Effector CD8-positive, alpha-beta T cell (primary cell): ENCODE data around the gene KIF25.

Experiments used
- DNase-seq: peaks from one replicate; lab custom pipeline; 2025; lab: John Stamatoyannopoulos, UW

Gene KIF25

GRCh38 chr6:168050881-168051586, 53.6 kb downstream of the KIF25 start:
- DNase-seq: no peak

- DNase-seq: no peak
Measured at GRCh38 chr6:168051648-168052047, 54.2 kb downstream of the KIF25 start.

DNA sequence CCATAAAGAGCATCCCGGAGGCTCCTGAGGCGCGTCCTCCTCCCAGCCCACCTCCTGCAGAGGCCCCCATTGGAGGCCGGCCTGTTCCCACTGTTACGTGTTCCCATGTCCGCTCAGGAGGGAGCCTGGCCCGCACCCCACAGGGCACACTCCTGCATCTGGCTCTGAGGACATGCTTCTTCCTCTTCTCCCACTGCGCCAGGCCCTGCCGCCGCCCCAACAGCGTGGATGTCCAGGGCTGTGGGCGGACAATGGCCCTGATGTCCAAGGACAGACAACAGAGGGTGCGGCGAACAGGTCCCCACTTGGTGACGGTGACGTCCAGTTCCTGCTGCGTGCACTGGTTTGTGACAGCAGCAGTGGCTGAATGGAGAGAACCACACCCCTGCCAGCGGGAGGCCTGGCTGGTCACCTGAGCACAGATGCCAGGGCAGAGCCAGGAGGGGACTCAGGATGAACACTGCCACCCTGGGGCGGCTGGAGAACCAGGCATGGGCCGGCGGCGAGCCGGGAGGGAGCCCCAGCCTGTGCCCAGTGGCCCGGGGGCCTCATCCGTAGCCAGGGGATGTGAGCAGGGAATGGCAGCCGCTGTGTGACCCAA, 54.9 kb downstream of the KIF25 start:
- no peak for DNase-seq

DNA sequence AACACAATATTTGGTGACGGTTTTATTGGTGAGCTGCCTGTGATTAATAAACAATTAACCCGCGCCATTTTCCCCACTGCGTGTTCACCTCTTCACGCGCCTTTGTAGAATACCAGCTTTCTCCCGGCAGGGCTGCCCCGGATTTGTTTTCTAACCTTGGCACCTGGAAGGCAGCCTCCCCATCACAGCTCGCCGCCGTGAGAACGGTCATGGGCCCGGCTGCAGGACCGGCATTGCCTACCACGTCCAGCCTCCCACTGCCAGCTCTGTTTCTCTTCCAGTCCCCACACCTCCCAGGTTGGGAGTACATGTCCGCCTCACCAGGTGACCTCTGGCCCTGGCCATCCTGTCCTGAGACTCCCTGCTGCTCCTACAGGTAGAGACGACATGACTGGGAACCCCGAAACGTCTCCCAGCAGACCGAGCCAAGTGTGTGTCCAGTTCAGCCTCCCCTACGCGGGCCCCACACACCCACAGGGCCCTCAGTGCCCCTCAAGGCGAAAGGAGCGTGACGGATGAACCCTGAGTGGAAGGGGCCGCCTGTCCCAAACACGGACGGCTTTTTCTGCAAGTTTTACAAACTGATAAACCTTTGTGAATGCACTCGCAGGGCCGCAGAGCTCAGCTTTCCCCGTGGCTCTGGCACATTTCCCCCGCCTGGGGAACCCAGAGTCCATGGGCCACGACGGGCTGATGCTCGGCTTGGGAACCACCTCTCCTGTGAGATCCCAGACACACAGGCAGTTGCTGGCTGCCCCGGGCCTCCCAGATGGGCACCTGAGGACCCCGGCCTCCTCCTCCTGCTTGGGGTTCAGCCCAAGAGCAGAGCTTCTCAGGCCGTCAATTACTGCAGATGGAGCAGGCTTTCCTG, 55.9 kb downstream of the KIF25 start:
- no peak for DNase-seq

DNA sequence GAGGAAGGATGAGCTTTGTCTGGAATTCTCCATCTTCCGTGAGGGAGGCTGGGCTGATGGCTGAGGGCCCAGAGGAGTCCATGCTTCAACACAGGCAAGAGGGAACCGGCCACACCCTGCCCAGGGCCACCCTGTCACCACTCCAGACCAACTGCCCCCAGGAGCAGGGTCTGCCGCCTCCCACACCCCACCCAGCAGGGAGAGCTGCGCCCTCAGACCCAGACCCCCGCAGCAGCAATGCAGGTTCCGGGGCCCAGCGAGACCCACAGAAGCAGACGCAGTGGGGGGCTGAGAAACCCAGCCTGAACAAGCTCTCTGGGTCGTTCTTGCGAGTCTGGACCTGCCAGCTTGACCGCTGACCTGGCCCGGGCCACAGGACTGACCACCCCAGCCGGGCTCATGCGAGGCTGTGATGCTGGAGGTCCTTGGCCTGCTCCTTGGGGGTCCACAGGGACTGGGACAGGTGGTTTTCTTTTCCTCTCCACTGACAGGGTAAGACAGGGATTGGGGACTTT, 56.5 kb downstream of the KIF25 start:
- DNase-seq: no peak

DNA sequence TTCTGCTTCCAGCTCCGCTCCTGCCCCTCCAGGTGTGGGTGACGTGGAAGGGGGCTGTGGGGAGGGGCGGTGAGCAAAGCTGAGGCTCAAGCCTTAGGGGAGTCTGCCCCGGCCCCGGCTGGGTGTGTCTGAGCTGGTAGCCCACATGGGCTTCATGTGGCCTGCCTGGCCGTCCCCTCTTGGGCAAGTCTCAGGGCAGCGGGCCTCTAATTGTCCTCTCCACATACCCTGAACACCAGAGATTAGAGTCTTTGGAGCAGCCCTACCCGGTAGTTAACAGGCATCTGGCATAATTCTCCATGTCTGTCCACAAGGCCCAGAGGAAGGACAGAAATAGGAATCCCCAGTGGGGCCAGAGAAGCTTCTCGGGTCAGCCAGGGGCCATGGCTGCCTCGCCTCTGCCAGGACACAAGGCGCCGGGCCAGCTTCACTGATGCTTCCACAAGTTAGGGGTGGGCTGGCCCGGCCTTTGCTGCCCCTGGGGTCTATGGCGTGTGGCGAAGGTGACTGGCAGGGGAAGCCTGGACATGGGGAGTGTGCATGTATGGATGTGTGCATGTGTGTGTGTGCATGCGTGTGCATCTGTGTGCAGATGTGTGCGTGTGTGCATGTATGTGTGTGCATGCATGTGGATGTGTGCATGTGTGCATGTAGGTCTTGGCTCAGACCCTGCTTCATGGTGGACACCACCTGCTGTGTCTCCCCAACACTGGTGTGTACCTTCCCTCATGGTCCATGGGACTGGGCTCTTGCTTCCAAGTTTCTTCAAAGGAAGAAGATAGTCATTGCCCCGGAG, 57.5 kb downstream of the KIF25 start:
- DNase-seq: no peak

DNA sequence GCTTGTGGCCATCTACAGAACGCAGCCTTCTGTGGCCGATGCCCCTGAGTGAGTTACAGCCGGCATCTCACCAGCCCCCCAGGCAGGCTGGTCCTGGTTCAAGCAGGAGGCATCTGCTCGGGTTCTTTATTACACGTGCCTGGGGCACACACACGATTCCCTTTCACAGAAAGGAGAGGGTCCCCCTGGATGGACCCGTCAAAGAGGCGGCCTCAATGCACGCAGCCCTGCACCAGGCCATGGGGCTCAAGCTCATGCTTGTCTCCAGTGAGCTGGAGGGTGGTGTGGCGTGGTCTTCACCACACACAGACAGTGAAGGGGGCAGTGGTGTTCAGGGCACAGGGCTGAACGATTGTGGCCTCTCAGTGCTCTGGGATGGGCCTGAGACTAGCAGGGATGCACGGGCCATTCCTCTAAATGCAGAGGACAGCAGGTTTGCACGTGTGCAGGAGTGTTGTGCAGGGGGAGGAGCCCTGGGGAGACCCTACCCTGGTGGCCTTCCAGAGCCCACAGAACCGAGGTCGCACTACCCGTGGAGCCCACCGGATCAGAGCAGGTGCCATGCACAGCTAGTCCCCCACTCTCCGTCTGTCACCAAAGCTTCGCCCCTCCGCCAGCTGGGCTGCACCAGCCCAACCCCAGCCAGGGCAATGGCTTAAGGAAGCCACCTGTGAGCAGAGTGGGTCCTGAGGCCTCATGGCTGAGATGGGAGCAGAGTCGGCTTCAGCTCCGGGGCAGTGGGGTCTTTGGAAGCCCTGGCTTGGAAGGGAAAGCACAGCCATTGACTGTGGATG, 58.4 kb downstream of the KIF25 start:
- DNase-seq: no peak

DNA sequence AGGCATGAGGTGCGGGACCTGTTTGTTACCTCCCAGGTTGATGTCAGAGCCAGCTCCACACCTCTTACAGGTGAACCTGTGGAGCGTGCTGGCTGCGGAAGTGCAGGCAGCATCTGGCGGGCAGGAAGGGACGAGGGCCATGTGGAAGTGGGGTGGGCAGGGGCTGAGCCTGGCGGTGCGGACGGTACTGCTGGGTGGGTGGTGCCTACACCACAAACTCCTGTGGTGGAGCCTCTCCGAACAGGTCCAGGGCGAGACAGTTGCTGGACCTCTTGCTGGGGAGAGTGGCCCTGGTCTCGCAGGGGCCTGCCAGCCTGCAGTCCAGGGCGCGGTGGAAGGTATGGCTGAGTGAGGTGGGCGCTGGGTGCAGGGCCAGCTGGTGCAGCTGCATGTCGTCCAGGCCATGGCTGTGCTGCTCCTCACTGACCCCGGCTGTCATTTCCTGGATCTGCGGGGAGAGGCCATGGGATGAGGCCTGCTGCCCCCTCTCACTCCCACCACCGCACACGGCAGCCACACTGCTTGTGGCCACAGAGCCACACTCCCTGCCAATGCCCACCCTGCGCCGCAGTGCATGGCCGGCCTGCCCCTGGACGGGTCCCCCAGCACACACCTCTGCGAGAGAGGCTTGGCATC, 59.5 kb downstream of the KIF25 start:
- DNase-seq: no peak

GRCh38 chr6:168057836-168058235, 60.4 kb downstream of the KIF25 start:
- DNase-seq: no peak

- DNase-seq: no peak
Measured at GRCh38 chr6:168058691-168059551, 61.5 kb downstream of the KIF25 start.

- no peak for DNase-seq
Measured at GRCh38 chr6:168060521-168060931, 63.1 kb downstream of the KIF25 start.

DNA sequence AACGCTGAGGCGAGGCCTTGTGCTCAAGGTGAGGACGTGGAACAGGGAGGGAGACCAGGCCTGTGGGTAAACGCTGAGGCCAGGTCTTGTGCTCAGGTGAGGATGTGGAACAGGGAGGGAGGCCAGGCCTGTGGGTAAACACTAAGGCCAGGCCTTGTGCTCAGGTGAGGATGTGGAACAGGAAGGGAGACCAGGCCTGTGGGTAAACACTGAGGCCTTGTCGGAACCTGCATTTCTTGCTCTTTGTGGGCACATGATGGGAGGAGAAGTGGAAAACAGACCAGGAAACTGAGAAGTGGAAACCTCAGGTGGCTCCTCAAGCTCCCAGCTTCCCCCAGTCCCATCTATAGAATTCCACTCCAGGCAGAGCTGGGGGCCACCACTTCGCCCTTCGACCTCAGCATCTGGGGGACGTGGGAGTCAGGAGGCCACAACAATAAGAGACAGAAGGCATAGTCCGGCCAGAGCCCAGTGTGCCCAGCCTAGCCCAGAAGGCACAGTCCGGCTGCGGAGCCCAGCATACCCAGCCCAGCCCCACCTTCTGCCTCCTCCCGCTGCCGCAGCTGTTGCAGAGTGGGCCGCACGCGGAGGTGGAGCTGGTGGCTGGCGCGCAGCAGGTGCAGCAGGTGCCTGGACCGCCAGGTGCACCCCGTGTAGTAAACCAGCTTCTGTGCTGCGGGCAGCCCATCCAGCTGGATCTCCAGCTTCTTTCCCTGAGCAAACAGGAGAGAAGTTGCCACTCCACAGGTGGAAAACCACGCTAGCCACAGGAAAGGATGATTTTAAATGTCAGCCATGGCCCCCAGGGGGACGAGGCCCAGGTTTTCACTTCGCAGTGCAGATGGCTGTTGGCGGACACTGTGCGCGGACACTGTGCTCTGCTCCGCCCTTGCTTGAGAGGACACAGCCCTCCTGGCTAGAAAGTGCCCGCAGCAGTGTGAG, 64.1 kb downstream of the KIF25 start:
- DNase-seq: no peak

- no peak for DNase-seq
Measured at GRCh38 chr6:168062346-168063289, 65.1 kb downstream of the KIF25 start.

- DNase-seq: no peak
Measured at GRCh38 chr6:168063431-168063830, 66.0 kb downstream of the KIF25 start.

GRCh38 chr6:168064226-168064807, 66.8 kb downstream of the KIF25 start:
- no peak for DNase-seq

DNA sequence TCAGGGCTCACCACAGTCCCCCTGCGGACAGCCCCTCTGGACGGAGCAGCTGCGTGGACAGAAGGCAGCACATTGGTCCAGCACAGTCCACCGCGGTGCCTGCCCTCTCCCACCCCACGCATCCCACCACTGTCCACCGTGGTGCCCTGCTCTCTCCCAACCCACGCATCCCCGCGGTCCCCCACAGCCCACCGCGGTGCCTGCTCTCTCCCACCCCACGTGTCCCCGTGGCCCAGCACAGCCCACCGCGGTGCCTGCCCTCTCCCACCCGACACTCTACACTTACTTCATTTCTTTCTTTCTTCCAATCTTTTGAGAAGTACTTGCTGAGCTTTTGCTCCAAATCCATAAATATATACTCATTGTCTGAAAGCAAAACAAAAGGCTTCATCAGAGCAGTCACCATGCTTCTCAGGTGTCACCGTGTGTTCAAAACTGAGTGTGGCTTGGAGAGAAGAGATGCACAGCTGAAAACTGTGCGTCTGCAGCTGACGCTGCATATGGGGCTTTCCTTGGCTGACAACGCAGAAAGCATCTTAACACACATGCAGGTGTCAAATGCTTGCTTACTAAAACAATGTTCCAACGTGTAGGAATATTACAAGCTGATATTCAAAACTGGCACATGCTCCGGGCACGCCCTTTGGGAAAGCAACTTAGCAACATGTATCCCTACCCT, 69.7 kb downstream of the KIF25 start:
- no peak for DNase-seq
